Stimulated activated CD8-positive, alpha-beta memory T cell treated with anti-CD3 and anti-CD28 coated beads, Interleukin-2, amount 100 ng/mL, for 1 hour (primary cell): ENCODE results near the gene CDC42BPB.
"Not testable (repeated sequence)": the region's sequence is repeated elsewhere in the genome, so short reads cannot be mapped to it uniquely, and the experiment has no call there.

ENCODE experiments used
- DNase-seq, 2 donors: peaks; one replicate each; pipeline ENCODE4 v3.0.0-alpha.2; 2020; ENCODE audit warnings: low read depth in 2 of 2

The CDC42BPB gene

GRCh38 chr14:103052407-103052806 lies 4.9 kb downstream of the CDC42BPB start:
- no peak for DNase-seq

- DNase-seq = no peak
Measured at GRCh38 chr14:103050935-103051334, 6.4 kb downstream of the CDC42BPB start.

- not testable (repeated sequence) for DNase-seq
Measured at GRCh38 chr14:103047453-103047852, 9.9 kb downstream of the CDC42BPB start.

DNA sequence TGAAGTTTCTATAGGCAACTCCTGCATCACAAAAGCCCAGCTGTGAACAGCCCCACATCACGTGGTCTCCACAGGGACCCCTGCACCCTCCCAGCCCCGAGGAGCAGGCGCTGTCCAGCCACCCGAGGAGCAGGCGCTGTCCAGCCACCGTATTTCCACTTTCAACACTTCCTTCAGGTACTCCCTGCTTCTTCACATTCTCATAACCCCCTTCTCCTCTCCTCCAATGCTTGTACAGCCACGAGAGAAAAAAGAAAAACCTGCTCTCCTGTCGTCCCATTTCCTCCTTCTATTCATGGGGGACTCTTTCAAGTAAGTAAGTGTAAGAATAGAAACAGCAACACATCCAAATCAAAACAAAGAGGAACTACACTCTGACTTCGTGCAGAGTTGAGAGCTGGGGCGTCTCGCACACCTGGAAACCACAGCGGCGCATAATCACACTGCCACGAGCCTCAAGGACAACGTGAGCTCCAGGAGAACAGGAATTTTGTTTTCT lies 11.9 kb downstream of the CDC42BPB start:
- DNase-seq = no peak

- no peak for DNase-seq
Measured at GRCh38 chr14:103043257-103044015, 13.9 kb downstream of the CDC42BPB start.

- no peak for DNase-seq
Measured at GRCh38 chr14:103041464-103041863, 15.9 kb downstream of the CDC42BPB start.

DNA sequence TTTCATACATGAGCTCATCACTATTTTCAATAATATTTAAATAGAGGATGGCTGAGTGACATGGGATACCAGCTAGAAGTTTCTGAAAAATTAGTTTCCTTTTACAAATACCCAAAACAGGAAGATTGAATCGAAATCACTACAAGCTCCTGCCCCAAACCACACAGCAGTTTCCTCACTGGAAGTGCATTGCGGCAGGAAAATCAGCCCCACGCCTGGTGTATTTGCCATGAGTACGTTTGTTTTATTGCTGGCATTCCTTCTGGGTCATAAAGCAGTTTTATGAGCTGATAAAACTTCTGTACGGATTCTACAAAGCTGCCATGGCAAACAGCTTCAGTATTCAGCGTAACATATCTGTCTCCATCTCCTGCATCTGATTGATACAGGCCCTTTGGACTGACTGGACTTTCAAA lies 23.7 kb downstream of the CDC42BPB start:
- DNase-seq = no peak

GRCh38 chr14:103031956-103032355 lies 25.4 kb downstream of the CDC42BPB start:
- DNase-seq = no peak

GRCh38 chr14:103031566-103031911 lies 25.8 kb downstream of the CDC42BPB start:
- no peak for DNase-seq

DNA sequence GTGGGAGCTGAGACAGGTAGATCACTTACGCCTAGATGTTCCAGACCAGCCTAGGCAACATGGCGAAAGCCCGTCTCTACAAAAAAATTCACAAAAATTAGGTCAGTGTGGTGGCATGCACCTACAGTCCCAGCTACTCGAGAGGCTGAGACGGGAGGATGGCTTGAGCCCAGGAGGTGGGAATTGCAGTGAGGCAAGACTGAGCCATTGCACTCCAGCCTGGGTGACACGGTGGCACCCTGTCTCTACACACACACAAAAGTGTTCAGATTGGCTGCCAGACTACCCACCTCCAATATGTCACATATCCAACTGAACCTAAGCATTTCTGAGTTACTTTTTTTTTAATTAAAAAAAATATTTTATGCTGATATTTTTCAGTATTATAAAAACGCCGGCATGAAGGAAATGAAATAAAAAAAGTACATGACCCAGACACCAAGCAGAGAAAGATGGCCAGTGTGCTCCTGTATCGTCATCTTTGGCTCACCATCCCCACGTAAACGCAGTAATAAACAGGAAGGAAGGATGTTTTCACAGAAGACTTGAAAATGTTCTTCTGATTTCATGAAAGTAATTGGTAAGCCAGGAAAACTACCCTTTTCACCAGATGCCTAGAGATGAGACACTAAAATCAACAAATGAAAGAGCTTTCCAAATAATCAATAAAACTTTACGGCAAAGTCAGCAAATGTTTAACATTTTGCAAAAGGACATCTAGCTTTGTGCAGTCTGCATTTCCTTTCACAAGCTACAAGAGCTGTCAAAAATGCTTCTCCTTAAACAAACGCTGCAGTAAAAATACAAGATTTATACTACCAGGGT lies 26.4 kb downstream of the CDC42BPB start:
- DNase-seq = no peak

DNA sequence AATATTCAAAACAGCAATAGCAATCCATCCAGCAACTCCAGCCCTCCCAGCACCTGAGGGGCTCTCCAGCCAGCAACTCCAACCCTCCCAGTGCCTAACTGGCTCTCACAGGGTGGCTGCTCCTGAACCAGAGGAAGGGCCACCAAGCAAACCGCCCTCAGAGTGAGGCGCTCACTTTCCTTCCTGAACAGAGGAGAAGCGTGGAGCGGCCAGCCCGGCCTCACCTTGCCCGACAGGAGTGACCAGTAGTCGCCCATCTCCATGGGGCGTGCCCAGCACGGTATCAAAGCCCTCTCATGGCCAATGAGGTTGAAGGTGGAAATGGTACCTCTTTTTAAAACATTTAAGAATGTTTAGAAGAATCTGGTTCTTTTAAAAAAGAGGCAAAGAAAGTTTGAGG lies 27.4 kb downstream of the CDC42BPB start:
- no peak for DNase-seq

GRCh38 chr14:103028772-103029171 lies 28.6 kb downstream of the CDC42BPB start:
- no peak for DNase-seq

- no peak for DNase-seq
Measured at GRCh38 chr14:103028161-103028767, 29.1 kb downstream of the CDC42BPB start.

GRCh38 chr14:103027451-103027850 lies 29.9 kb downstream of the CDC42BPB start:
- DNase-seq = no peak

DNA sequence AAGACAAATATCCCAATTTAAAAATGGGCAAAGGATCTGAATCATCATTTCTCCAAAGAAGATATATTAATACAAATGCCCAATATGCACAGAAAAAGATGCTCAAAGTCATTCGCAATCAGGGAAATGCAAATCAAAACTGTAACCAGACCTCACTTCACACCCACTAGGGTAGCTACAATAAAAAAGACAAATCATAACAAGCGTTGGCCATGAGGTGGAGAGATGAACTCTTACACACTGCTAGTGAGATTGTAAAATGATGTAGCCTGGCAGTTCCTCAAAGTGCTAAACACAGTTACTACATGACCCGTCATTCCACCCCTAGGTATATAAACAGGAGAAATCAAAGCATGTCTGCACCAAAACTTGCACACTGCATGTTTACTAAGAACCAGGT lies 30.4 kb downstream of the CDC42BPB start:
- DNase-seq = no peak

GRCh38 chr14:103026196-103026595 lies 31.2 kb downstream of the CDC42BPB start:
- DNase-seq = not testable (repeated sequence)

DNA sequence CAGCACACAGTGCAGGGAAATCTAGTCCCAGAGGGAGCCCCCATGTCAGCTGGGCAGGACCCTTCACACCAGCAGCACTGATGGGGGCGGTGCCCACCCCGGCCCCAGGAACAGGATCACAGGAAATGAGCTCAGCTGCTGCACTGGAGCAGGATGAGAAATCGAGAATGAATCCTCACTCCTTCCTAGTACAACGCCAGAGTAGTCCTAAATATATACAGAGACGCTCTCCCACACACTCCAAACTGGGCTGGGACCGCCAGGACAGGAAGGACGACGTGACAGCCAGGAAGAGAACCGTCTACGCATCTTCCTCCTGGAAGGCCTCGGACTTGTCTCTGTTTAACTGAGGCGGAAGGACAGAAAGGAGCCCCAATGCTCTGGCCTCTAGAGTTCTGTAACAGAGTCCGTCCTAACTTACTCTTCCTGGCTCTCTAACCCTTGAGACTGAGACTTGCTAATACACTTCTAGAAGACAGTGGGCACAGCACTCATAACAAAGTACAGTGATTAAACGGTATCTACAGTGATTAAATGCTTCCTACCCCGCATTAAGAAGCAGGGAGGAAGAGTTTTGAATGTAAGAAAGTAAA lies 33.4 kb downstream of the CDC42BPB start:
- DNase-seq = no peak

GRCh38 chr14:103022685-103023044 lies 34.7 kb downstream of the CDC42BPB start:
- no peak for DNase-seq

- DNase-seq = no peak
Measured at GRCh38 chr14:103022002-103022684, 35.2 kb downstream of the CDC42BPB start.

- no peak for DNase-seq
Measured at GRCh38 chr14:103021684-103022001, 35.7 kb downstream of the CDC42BPB start.

DNA sequence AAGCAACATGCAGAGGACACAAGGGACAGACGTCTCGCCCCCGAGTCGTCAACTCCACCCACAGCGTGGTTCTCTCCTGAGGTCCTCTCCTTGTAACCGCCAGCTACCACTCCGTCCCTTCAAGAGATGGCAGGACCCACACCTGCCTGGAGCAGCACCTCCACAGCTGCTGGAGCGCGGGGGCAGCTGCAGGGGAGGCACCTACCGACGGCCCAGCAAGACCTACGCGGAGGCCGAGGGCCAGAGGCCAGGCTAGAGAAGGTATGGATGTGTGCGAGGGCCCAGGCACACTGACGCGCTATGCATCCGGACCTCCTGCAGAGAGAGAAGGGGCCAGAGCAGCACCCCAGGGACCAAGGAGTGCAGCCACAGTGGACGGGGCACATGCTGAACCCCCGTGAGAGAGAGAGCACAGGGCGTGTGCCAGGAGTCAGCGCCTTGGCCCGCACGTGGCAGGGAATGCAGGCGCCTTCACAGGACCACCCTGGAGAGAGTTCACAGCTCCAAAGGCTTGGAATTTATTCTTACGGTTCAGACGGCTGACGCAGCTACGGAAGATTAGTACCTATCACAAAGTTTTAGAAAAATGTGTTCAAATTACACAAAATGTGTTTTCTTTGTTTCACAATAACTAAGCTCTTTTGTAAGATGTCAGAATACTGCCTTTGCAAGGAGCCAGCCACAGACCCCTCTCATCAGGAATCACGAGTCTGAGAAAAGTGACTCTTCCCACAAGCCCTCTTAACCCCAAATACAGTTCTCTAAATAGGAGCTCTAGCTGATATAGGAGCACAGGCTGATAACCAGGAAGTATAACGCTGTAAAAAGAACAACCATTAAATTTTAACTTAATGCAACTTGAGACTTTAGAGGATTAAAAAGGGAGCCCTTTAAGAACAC lies 36.8 kb downstream of the CDC42BPB start:
- no peak for DNase-seq
